GM20431 (cell line): ENCODE measurements around the gene TBC1D14.
"Not testable (repeated sequence)": the region's sequence is repeated elsewhere in the genome, so short reads cannot be mapped to it uniquely, and the experiment has no call there.

Source experiments
- in situ Hi-C: fragments of 300-500 bp; cut with MseI, MboI; formaldehyde crosslinking; loops from one replicate; pipeline ENCODE4 v1.15.0; 2020; ENCODE audit warnings: low sequenced_read_pairs; ENCODE audit not compliant: unreplicated experiment

The TBC1D14 gene

DNA sequence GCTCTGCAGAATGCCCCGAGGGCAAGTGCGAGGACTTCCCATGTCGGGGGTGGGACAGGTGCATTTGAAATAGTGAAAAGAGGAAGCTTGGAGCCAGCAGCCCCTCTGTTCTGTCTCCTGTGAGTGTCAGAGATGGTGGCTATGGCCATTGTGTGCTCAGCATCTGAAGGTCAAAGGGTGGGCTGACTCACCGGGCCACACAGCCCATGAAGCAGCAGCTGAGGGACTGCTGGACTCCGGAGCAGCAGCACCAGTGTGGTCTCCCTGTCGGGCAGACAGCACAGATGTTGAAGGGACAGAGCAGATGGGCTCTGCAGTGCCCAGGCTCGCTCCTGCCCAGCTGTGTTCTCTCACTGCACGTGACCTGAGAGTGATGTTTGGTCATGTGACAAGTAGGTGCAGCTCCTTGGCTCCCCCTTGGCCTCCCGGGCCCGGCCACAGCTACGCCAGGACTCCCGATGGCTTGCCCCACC lies 53.5 kb downstream of the TBC1D14 start:
- in situ Hi-C loops, result no loop called here

DNA sequence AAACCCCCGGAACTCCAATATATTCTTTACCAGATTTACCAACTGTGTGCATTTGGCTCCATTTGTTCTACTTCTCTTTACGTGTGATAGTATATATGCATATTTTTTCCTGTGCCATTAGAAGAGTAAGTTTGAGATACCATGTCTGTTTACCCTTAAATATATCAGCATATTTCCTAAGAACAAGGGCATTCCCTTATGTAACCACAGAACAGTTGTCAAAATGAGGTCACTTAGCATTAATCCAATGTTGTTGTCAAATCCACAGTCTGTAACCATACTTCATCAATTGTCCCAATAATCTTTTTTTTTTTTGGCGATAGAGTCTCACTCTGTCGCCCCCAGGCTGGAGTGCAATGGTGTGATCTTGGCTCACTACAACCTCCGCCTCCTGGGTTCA lies 55.2 kb downstream of the TBC1D14 start:
- in situ Hi-C loops, result no loop called here

DNA sequence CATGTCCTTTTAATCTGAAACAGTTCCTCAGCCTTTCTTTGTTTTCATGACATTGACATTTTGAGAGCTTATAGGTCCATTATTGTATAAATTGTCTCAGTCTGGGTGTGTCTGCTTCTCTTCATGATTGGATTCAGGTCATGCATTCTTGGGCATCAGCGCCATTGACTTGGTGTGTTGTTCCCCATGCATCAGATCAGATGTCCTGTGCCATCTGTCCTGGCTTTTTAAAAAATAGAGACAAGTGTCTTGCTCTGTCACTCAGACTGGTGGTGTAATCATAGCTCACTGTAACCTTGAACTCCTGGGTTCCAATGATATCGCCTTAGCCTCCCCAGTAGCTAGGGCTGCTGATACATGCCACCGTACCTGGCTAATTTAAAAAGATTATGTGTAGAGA lies 55.7 kb downstream of the TBC1D14 start:
- in situ Hi-C loops, result no loop called here

DNA sequence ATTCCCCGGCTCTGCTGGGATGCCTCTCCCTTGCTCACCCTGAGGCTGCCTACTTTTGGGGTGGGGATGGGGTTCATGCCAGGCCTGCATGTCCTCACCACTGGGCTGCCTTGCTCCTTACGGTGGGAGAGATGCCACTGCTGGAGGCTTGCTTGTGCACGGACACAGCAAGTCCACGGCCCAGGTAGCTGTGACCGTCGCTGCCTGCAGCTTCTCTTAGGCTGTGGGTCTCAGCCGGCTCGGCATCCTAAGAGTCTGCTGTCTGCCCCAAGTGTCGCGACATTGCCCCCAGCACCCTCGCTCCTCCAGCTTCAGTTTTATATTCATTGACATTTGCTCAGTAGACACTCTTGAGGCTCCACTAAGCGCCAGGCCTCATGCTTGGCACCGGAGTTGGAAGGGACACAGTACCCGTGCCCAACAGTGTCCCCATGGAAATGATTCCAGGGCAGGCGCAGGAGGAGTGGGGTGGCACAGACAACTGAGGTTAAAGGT lies 58.3 kb downstream of the TBC1D14 start:
- in situ Hi-C loops, result no loop called here

DNA sequence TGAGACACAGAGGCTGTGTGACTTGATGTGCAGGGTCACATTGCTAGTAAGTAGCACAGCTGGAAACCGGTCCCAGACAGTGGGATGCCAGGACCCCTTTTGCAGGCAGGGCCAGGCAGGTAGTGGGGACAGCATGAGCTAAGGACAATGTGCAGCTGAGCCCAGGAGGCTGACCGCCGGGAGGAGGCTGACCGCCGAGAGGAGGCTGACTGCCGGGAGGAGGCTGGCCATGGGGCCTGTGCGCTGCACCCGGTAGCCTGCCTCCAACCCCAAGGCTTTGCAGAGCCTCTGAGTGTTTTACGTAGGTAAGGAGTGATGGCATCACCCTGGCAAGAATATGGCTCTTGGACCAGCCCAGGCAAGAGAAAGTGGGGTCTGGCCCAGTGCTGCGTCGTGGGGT lies 58.9 kb downstream of the TBC1D14 start:
- in situ Hi-C loops, result no loop called here

DNA sequence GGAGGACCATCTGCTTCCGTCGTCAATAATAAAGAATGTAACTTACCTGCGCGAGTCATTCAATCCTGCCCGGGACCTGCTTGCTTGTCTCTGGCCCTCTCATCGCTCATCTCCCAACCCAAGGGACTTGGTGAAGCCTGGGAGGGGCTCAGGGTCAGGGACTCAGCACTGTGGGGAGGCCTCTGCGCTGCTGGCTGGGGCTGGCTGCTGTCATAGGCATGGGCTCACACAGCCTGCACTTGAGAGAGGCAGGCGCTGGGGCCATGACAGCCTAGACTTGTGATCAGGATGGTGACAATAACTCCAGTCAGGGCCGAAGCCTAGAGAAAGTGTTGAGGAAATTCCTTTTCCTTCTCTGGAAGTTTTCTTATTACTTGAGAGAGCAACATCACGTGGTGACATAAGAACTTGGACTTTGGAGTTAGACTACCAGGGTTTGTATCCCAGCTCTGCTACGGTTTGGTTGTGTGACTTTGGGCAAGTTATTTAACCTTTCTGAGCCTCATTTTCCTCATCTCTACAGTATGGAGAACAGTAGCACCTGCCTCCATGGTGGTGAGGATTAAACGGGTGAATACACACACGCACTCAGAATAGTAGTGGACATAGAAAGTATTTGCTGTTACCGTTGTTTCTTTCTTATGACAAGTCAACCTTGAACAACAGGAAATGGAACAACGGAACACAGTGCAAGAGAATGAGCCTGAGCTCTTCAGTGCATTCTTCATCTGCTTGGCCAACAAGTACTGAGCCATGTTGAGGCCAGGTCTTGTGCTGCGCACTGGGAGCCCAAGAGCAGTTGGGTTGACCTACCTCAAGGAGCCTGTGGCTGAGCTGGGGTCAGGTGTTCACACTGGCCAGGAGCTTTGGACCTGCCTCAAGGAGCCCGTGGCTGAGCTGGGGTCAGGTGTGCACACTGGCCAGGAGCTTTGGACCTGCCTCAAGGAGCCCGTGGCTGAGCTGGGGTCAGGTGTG lies 60.5 kb downstream of the TBC1D14 start:
- in situ Hi-C loops, result no loop called here

DNA sequence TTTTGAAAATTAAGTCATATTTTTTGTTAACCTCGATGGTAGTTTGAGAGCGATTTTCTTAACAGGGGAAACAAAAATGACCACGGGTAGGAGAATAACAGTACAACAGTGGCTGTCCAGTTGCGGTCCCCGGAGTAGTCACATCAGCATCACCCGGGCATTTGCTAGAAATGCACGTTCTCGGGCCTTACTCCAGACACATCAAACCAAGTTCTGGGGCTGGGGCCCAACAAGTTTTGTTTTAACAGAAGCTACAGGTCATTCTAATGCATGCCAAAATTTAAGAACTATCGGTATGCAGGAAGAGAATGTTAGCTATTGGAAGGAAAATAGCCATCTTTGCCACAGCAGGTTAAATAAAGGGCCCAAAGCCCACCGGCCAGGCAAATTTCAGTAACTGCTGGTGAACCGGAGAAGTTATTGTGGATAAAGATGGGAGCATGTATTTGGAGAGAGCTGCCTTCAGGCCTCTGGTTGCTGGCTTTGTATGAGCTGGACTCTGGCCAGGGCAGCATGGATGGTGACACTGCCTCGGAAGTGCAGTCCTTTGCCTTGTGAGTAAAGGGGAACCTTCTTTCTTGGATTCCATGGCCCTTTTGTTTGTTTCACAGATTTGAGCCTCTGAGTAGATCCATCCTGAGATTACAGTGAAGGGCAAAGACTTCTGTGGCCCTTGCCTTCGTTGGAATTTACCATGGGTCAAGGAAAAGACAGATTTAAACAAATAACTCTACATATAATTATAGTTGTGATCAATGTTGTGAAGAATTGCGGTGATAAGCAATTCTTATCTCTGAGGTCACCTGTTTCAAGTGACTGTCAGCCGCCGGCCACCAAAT lies 62.1 kb downstream of the TBC1D14 start:
- in situ Hi-C loops, result no loop called here

DNA sequence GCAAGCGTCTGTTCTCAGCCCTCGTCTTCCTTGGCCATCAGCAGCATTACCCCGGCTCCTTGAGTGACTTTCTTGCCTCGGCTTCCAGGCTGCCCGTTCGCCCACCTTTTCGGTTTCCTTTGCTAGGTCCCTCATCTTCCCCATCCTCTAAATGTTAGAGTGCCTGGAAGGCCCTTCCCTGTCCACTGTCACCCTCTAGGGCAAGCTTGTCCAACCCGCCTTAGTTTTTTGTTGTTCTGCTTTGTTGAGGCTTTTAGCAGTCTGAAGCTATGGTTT lies 62.7 kb downstream of the TBC1D14 start:
- in situ Hi-C loops, result no loop called here

DNA sequence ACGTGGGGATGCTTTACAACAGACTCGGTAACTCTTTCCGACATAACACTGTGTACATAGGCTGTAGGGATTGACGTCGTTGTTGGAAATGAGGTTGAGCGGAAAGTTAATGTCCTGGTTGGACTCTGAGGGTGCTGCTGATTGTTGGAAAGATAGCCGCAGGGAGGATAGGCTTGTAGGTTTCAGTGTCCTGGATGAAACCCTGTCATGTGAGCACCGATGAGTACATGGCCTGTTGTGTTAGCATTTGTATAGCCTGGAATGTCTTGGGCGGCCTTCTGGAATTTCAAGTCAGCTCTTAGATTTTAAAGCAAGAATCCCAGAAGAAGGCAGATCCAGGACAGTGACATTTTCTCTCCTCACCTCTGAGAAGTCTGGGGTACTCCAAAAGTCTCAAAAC lies 63.3 kb downstream of the TBC1D14 start:
- in situ Hi-C loops, result no loop called here

DNA sequence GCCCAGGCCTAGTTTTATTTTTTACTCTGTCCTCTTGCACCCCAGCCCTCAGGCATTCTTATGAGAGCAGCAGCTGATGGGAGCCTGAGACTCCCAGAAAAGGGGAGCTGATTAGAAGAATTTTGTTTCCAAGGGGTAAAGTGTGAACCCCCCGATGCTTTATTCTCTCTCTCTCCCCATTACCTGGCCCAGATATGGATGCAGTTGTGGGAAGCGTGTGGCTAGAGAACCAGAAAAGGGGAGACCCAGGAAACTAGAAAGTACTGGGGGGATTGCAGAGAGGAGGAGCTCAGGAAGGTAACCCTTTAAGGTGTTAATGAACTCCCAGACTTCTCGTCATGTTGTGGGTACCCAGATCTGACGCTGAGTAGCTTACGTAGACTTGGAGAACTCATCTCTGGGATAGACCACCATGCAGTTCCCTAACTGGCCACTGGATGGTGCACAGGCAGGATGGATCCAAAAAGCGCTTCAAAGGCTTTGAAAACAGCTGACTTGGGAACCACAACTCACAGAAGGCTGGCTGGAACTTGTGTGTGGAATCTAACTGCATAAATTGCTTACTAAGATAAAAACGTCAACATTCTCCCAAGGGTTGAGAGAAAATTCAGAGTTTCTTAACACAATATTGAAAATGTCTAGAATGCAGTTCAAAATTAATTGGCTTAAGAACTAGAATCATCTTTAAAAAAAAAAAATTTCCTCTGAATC lies 64.7 kb downstream of the TBC1D14 start:
- in situ Hi-C loops, result no loop called here

DNA sequence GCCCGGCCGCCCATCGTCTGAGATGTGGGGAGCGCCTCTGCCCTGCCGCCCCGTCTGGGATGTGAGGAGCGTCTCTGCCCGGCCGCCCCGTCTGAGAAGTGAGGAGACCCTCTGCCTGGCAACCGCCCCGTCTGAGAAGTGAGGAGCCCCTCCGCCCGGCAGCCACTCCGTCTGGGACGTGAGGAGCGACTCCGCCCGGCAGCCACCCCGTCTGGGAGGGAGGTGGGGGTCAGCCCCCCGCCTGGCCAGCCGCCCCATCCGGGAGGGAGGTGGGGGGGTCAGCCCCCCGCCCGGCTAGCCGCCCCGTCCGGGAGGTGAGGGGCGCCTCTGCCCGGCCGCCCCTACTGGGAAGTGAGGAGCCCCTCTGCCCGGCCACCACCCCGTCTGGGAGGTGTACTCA lies 68.2 kb downstream of the TBC1D14 start:
- in situ Hi-C loops, result not testable (repeated sequence)

DNA sequence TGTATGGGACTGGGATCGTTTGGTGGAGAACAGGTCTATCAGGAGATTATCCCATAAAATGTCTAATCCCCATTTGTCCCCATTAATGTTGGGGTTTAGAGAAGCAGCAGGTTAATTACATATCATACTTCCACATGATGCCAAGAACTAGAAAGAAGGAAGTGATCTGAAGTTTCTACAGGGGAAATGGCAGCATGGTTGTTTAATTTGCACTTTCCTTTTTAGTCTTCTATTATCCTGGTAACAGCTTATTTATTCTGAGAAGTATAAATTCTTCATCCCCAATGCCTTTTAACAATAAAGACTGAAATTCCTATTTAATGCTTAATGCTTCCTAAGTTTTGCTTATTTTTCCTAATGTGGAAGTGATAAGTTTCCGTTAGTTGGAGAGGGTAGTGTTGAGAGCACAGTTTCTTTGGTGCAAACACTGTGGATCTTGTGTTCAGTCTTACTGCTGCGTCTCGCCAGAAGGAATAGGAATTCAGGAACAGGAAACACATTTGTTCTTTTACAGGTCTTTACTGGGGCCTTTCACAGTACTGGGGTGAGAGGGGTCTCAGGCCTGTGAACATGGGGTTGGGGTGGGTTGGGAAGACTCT lies 74.0 kb downstream of the TBC1D14 start:
- in situ Hi-C loops, result no loop called here

DNA sequence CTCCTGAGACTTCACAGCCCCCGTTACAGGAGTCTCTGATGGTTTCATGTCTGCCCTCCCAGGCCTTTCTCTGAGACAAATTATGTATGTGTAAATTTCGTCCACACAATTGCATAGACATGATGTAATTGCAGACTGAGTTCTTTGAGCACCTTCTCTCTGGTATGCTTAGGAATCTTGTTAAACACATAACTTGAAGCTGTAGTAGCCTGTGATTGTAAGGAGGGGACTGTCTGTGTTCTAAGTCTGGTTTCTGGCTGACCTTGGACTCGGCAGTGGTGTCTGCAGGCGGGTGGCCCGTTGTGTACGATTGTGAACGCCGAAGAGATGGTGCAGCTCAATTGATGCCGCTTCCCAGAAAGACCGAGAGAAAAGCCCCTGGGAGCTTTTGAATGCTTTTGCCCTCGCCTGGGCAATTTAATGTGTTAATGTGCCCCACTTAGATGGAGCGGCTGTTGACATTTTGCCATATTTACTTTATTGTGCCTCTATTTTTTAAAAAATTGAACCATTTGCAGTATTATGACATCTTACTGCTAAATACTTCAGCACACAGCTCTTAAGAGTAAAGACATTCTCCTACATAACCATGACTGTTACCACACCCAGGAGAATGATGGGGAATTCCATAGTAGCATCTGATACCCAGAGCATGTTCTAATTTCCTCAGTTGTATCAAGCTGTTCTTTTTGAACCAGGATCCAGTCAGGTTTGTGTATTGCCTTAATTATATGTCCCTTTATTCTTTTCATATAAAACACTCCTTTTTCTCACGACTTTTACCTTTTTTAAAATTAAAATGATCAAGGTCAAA lies 75.2 kb downstream of the TBC1D14 start:
- in situ Hi-C loops, result no loop called here

DNA sequence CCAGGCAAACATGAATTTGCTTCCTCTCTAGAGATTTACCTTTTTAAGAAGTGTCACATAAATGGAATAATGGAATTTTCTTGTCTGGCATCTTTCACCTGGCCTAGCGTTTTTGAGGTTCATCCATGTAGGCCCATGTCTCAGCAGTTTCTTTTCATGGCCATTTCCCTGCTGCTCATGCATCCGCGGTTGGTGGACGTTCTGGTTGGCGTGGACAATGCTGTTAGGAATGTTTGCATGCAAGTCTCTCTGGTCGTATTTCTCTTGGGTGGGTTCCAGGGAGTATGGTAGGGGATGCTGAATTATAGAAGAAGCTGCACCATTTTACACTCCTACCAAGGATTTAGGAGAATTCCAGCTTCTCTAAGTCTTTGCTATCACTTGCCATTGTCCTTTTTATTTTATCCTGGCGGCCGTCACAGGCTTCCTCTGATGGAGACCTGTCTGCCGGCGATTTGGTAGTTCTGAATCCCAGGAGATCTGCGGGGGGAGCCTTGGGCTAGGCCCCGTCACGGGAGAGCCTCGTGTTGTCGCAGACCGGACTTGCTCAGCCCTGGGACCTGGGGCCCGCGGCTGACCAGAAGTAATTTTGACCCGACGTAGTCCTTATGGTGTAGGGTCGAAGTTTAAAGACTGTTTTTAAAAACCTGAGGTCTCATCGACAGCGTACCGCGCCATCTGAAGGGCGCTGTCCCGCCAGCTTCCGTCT lies 76.6 kb downstream of the TBC1D14 start:
- in situ Hi-C loops, result no loop called here

DNA sequence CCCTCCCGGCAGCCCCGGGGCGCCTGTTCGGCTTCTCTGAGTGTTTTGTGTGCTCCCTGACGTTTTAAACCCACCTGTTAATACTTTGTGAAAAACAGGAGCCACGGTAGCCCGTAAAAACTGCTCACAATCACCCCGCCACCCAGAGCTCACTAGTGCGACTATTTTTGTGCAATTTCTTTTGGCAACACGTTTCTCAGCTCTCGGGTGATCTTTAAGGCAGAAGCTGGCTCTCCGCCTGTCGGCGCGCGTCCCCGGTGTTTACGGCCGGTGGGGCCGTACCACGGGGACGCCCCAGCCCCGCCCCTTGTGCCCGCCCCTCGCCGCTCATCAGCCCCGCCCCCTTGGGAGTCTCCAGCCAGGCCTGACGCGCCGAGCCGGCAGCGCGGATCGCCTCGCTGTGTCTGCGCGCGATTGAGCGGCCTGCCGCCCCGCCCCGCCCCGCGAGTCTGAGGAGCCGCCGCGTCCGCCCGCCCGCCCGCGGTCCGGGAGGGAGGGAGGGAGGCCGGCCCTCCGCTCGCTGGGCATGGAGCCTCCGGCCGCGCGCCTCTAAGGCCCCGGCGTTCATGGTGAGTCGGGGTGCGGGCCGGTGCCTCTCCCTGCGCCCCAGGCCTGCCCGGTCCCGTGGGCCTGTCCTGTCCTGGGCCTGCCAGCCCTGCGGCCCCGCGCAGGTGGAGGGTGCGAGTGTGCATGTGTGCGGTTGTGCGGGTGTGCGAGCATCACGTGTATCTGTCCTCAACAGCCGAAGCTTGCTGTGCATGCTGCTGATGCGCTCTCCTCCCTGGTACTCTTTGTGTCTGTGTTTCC lies 77.4 kb downstream of the TBC1D14 start:
- in situ Hi-C loops, result no loop called here

DNA sequence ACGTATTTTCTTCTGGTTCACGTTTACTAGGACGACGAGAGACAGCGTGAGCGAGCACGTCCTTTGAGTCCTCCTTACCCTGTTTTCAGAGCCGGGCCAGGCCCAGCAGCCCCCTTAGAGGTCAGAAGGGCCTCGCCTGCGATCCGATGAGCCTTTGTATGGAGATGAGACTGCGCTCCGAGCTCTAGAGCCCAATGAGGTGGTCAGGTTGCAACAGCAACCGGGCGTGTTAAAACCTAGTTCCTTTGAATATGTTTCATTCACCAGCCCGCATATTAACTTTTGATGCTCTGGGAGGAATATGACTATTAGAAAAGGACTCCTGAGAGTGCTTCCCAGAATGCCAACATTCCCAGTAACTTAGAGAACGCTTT lies 77.9 kb downstream of the TBC1D14 start:
- in situ Hi-C loops, result no loop called here

DNA sequence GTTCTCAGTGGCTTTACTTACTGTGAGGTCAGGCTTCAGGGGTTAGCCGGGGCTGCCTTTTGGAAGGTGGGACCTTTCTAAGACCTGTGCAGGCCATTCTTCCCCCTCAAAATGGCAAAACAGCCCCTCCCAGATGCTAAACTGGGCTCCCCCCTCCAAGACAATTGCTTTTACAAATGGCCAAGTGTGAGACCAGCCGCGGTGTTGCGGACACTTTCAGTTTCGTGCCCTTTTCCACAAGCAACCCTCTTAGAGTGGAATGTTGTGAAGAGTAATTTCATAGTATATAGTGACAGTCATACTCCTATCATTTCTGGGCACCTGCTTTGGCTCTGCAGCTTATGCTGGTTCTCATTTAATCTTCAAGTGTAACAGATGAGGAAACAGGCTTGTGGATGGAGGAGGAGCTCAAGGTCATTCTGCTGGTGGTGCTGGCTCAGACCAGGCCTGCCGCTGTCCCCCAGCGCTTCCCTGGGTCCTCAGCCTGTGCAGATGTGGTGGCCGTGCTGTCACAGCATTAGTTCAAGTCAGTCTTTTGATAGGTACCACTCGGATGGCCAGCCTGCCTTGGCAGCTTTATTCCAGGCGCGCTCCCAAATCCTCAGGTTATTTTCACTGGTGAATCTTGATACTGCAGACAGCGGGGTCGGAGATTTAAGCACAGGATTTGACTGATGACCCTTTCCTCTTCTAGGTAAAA lies 78.5 kb downstream of the TBC1D14 start:
- in situ Hi-C loops, result no loop called here
